ENCODE data around the gene VAMP8.
"Not testable (repeated sequence)": the region's sequence is repeated elsewhere in the genome, so short reads cannot be mapped to it uniquely, and the experiment has no call there.

Gene VAMP8

DNA sequence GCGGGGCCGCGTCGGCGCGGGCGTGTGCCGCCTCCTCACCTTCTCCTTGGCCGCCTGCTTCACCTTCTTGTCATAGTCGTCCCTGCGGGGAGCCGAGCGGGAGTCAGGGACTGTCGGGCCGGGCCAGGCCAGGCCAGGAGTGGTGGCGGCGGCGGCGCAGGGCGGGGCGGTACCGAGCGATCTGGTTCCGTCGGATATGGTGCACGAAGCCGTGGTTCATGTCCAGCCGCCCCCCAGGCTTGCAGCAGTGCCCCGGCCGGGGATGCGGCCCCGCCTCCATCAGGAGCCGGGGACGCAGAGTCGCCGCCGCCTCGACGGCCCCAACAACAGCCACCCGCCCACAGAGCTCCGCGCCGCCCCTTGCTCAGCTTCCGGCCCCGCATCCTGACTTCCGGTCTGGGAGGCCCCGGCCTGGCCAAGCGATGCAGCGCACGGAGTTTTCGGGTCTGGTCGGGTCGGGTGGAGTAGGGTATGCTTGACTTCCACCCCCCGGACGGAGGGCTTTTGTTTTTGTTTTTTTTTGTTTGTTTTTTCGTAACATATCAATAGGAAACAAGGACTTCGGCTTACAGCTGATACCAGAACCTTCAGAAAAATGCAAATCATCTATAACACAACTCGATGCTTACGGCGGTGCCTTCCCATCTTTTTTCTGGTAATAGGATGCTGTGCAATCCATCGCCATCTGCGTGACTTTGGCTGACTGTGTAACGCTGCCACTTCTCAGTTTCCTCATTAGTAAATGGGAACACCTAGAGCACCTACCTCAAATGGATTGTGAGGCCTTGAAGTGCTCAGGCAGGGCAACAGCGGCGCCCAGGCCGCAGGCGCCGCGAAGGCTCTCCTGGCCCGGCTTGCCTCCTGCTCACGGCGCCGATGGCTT lies 34.6 kb downstream of the VAMP8 start, which contains the start of gene C2orf68:
TSS of gene C2orf68 (minus strand) at position 362 of the 883 bp plus-strand sequence. CDS start at position 280, 82 bp downstream.
- H3K27me3 ChIP-seq (ENCODE audit: control insufficient read depth in 5 of 5, insufficient read depth in 4 of 5, low read length in 5 of 5), result no peaks in the 10 kb centered on the region
- peak within 1 kb of the TSS; percentile 77 to 94 (median 88) for H3K9ac ChIP-seq (ENCODE audit: low read length in 5 of 5)
- H3K4me3 ChIP-seq (ENCODE audit: low read depth in 1 of 5, low read length in 5 of 5), result peak within 1 kb of the TSS; percentile 82 to 92 (median 88)
- peak within 1 kb of the TSS; percentile 67 for H3K27ac ChIP-seq (ENCODE audit: low read depth, low read length)
- no peaks in the 10 kb centered on the region for H3K9me3 ChIP-seq (ENCODE audit: control insufficient read depth in 5 of 5, low read length in 5 of 5)
- peaks cover 0 to 43% (median 32%) of the 10 kb centered on the region in 5 donors for H3K4me1 ChIP-seq (ENCODE audit: control insufficient read depth in 5 of 5, insufficient read depth in 5 of 5, low read length in 5 of 5)
- H3K36me3 ChIP-seq (ENCODE audit: control insufficient read depth in 5 of 5, insufficient read depth in 5 of 5, low read length in 5 of 5), result peaks cover 0 to 23% (median 20%) of the 10 kb centered on the region in 5 donors

DNA sequence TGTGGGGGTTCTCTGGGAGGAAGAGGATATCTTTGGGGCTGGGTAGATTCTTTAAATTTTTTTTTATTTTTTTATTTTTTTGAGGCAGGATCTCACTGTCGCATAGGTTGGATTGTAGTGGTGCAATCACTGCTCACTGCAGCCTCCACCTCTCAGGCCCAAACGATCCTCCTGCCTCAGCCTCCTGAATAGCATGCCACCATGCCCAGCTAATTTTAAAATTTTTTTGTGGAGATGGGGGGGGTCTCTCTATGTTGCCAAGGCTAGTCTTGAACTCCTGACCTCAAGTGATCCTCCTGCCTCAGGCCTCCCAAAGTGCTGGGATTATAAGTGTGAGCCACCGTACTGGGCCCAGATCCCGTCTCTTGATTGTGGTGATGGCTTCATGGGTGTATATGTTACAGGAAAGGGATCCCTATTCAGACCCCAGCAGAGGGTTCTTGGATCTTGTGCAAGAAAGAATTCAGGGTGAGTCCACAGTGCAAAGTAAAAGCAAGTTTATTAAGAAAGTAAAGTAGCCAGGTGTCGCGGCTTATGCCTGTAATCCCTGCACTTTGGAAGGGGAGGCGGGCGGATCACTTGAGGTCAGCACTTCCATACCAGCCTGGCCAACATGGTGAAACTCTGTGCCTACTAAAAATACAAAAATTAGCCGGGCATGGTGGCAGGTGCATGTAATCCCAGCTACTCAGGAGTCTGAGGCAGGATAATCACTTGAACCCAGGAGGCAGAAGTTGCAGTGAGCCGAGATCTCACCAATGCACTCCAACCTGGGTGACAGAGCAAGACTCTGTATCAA lies 36.5 kb downstream of the VAMP8 start:
- Histone ChIP-seq H3K4me3 (ENCODE audit: low read depth in 1 of 5, low read length in 5 of 5) (no peak overlapping the region), H3K4me1 (ENCODE audit: control insufficient read depth in 5 of 5, insufficient read depth in 5 of 5, low read length in 5 of 5) (peaks cover 6 to 44% (median 41%) of the 10 kb centered on the region in 5 donors), H3K27me3 (ENCODE audit: control insufficient read depth in 5 of 5, insufficient read depth in 4 of 5, low read length in 5 of 5) (no peaks in the 10 kb centered on the region), H3K36me3 (ENCODE audit: control insufficient read depth in 5 of 5, insufficient read depth in 5 of 5, low read length in 5 of 5) (peaks cover 0 to 8% (median 6%) of the 10 kb centered on the region in 5 donors), H3K27ac (ENCODE audit: low read depth, low read length) (no peak overlapping the region), H3K9me3 (ENCODE audit: control insufficient read depth in 5 of 5, low read length in 5 of 5) (no peaks in the 10 kb centered on the region), H3K9ac (ENCODE audit: low read length in 5 of 5) (no peak overlapping the region)

DNA sequence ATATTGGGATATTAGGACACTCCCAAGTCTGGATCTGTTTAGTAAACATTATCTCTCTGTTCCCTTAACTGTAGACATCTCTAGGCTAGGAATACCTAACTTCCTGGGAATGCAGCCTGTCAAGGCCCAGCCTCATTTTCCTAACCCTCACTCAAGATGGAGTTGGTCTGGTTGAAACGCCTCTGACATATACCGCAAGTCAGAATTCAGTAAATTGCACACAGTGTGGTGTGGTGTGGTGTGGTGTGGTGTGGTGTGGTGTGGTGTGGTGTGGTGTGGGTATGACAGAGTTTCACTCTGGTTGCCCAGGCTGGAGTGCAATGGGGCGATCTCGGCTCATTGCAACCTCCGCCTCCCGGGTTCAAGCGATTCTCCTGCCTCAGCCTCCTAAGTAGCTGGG lies 37.4 kb downstream of the VAMP8 start:
- H3K4me3 ChIP-seq (ENCODE audit: low read depth in 1 of 5, low read length in 5 of 5); H3K9me3 ChIP-seq (ENCODE audit: control insufficient read depth in 5 of 5, low read length in 5 of 5); H3K27ac ChIP-seq (ENCODE audit: low read depth, low read length); H3K9ac ChIP-seq (ENCODE audit: low read length in 5 of 5); H3K36me3 ChIP-seq (ENCODE audit: control insufficient read depth in 5 of 5, insufficient read depth in 5 of 5, low read length in 5 of 5); H3K27me3 ChIP-seq (ENCODE audit: control insufficient read depth in 5 of 5, insufficient read depth in 4 of 5, low read length in 5 of 5): not testable (repeated sequence)
- peaks cover 6 to 44% (median 35%) of the 10 kb centered on the region in 5 donors for H3K4me1 ChIP-seq (ENCODE audit: control insufficient read depth in 5 of 5, insufficient read depth in 5 of 5, low read length in 5 of 5)

DNA sequence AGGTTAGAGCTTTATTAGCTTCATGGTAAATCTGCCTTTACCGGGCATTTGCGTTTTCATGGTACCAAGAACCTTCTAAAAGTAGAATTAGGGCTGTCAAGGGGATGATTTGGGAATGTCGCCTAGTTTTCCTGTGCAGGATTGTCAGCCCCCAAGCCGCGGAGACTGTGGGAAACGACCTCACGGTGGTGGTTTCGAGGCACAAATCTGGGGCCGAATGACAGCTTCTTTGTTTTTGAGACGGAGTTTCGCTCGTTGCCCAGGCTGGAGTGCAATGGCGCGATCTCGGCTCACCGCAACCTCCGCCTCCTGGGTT lies 38.0 kb downstream of the VAMP8 start:
- H3K9me3 ChIP-seq (ENCODE audit: control insufficient read depth in 5 of 5, low read length in 5 of 5), result no peaks in the 10 kb centered on the region
- H3K36me3 ChIP-seq (ENCODE audit: control insufficient read depth in 5 of 5, insufficient read depth in 5 of 5, low read length in 5 of 5), result peaks cover 3 to 14% (median 9%) of the 10 kb centered on the region in 5 donors
- H3K27me3 ChIP-seq (ENCODE audit: control insufficient read depth in 5 of 5, insufficient read depth in 4 of 5, low read length in 5 of 5), result no peaks in the 10 kb centered on the region
- peak overlapping the region in 2 of 5 donors; percentile 40 to 90 for H3K4me3 ChIP-seq (ENCODE audit: low read depth in 1 of 5, low read length in 5 of 5)
- H3K4me1 ChIP-seq (ENCODE audit: control insufficient read depth in 5 of 5, insufficient read depth in 5 of 5, low read length in 5 of 5), result peaks cover 6 to 41% (median 31%) of the 10 kb centered on the region in 5 donors
- no peak overlapping the region for H3K9ac ChIP-seq (ENCODE audit: low read length in 5 of 5)
- H3K27ac ChIP-seq (ENCODE audit: low read depth, low read length), result peak overlapping the region; percentile 80

DNA sequence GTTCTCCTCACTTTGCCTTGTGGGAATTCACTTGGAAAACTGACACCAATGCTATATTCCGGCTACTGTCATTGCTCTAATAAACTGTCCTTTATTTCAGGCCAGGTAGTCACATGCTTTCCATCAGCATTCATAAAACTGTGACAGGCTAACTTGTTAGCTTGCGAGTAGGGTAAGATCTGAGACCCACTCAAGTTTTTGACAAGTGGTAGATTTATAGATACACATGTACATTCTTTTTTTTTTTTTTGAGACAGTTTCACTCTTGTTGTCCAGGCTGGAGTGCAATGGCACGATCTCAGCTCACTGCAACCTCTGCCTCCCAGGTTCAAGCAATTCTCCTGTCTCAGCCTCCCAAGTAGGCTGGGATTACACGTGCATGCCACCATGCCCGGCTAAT lies 40.3 kb downstream of the VAMP8 start:
- H3K36me3 ChIP-seq (ENCODE audit: control insufficient read depth in 5 of 5, insufficient read depth in 5 of 5, low read length in 5 of 5), result peaks cover 18 to 34% (median 23%) of the 10 kb centered on the region in 5 donors
- not testable (repeated sequence) for H3K27me3 ChIP-seq (ENCODE audit: control insufficient read depth in 5 of 5, insufficient read depth in 4 of 5, low read length in 5 of 5); H3K9me3 ChIP-seq (ENCODE audit: control insufficient read depth in 5 of 5, low read length in 5 of 5); H3K27ac ChIP-seq (ENCODE audit: low read depth, low read length)
- H3K9ac ChIP-seq (ENCODE audit: low read length in 5 of 5), result peak overlapping the region in 3 of 5 donors; percentile 19 to 84 (median 41)
- peaks cover 6 to 23% (median 17%) of the 10 kb centered on the region in 5 donors for H3K4me1 ChIP-seq (ENCODE audit: control insufficient read depth in 5 of 5, insufficient read depth in 5 of 5, low read length in 5 of 5)
- peak overlapping the region in 2 of 5 donors; percentile 81 to 90 for H3K4me3 ChIP-seq (ENCODE audit: low read depth in 1 of 5, low read length in 5 of 5)

DNA sequence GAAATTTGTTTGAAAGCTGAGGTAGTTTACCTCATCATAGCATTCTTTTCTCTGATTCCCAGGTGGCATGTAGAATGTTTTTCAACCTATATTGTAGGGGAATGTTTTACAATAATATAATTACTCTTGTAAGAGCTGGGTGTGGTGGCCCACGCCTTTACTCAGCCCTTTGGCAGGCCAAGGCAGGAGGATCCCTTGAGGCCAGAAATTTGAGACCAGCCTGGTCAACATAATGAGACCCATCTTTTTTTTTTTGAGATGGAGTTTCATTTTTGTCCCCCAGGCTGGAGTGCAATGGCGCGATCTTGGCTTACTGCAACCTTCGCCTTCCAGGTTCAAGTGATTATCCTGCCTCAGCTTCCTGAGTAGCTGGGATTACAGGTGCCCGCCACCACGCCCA lies 42.2 kb downstream of the VAMP8 start:
- Histone ChIP-seq H3K9ac (ENCODE audit: low read length in 5 of 5) (no peak overlapping the region), H3K27me3 (ENCODE audit: control insufficient read depth in 5 of 5, insufficient read depth in 4 of 5, low read length in 5 of 5) (no peaks in the 10 kb centered on the region), H3K27ac (ENCODE audit: low read depth, low read length) (no peak overlapping the region), H3K4me3 (ENCODE audit: low read depth in 1 of 5, low read length in 5 of 5) (no peak overlapping the region), H3K36me3 (ENCODE audit: control insufficient read depth in 5 of 5, insufficient read depth in 5 of 5, low read length in 5 of 5) (peaks cover 21 to 50% (median 40%) of the 10 kb centered on the region in 5 donors), H3K4me1 (ENCODE audit: control insufficient read depth in 5 of 5, insufficient read depth in 5 of 5, low read length in 5 of 5) (peaks cover 6 to 23% (median 17%) of the 10 kb centered on the region in 5 donors), H3K9me3 (ENCODE audit: control insufficient read depth in 5 of 5, low read length in 5 of 5) (no peaks in the 10 kb centered on the region)

DNA sequence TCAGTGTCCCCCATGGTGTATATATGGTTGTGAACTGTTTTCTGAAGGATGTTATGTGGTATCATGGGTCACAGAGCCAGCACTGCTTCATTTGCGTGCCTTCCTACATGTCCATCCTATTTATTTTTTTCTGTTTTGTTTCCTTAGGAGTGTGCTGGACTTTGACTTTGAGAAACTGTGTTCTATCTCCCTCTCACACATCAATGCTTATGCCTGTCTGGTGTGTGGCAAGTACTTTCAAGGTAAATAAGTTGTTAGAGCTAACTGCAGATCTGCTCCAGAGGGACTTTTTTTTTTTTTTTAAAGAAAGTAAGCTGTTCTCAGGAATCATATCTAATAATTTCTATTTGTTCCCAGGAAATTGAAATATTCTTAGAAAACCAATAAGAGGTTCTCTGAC lies 44.0 kb downstream of the VAMP8 start:
- Histone ChIP-seq H3K36me3 (ENCODE audit: control insufficient read depth in 5 of 5, insufficient read depth in 5 of 5, low read length in 5 of 5) (peaks cover 27 to 67% (median 56%) of the 10 kb centered on the region in 5 donors), H3K4me3 (ENCODE audit: low read depth in 1 of 5, low read length in 5 of 5) (no peak overlapping the region), H3K9ac (ENCODE audit: low read length in 5 of 5) (no peak overlapping the region), H3K4me1 (ENCODE audit: control insufficient read depth in 5 of 5, insufficient read depth in 5 of 5, low read length in 5 of 5) (peaks cover 6 to 17% (median 14%) of the 10 kb centered on the region in 5 donors), H3K9me3 (ENCODE audit: control insufficient read depth in 5 of 5, low read length in 5 of 5) (no peaks in the 10 kb centered on the region), H3K27me3 (ENCODE audit: control insufficient read depth in 5 of 5, insufficient read depth in 4 of 5, low read length in 5 of 5) (no peaks in the 10 kb centered on the region), H3K27ac (ENCODE audit: low read depth, low read length) (no peak overlapping the region)

DNA sequence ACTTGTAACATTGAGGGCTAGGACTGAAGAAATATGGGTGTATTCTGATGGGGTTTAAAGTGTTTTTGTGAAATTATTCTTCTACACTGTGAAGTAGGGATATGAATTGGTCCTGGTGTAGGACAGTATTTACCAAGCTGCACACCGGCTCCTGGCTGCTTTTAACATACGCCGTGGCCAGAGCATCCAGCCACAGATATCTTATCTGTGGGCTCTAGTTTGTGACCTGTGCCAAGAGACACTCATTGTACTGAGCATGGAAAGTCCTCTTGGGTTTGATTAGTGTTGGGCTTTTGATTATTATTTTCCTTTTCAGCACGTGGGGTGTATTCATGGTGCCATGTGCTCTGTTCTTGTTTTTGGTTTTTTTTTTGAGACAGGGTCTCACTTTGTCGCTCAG lies 46.6 kb downstream of the VAMP8 start:
- Histone ChIP-seq H3K27ac (ENCODE audit: low read depth, low read length) (no peak overlapping the region), H3K9ac (ENCODE audit: low read length in 5 of 5) (no peak overlapping the region), H3K4me1 (ENCODE audit: control insufficient read depth in 5 of 5, insufficient read depth in 5 of 5, low read length in 5 of 5) (peaks cover 0 to 7% (median 0%) of the 10 kb centered on the region in 5 donors), H3K27me3 (ENCODE audit: control insufficient read depth in 5 of 5, insufficient read depth in 4 of 5, low read length in 5 of 5) (no peaks in the 10 kb centered on the region), H3K9me3 (ENCODE audit: control insufficient read depth in 5 of 5, low read length in 5 of 5) (no peaks in the 10 kb centered on the region), H3K4me3 (ENCODE audit: low read depth in 1 of 5, low read length in 5 of 5) (no peak overlapping the region), H3K36me3 (ENCODE audit: control insufficient read depth in 5 of 5, insufficient read depth in 5 of 5, low read length in 5 of 5) (peaks cover 33 to 91% (median 72%) of the 10 kb centered on the region in 5 donors)

DNA sequence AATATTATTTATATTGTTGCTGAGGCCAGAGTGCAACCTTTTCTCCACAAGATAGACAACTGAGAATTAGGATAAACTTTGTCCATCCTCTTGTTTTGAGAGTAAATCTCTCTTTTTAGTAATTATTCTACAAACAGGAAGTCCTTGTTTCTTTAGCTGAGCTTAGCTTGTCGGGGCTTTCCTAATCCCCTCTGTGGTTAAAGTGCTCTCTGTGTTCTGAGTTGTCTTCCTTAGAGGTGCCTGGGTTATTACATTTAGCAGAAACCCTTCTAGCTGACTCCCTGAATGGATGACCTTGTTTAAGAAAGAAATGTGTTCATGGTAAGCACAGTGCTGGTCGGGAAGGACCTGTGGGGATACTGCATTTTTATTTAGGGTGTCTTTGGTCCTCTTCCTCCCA lies 51.3 kb downstream of the VAMP8 start:
- no peaks in the 10 kb centered on the region for H3K9me3 ChIP-seq (ENCODE audit: control insufficient read depth in 5 of 5, low read length in 5 of 5)
- peaks cover 0 to 7% (median 0%) of the 10 kb centered on the region in 5 donors for H3K4me1 ChIP-seq (ENCODE audit: control insufficient read depth in 5 of 5, insufficient read depth in 5 of 5, low read length in 5 of 5)
- no peak overlapping the region for H3K9ac ChIP-seq (ENCODE audit: low read length in 5 of 5)
- no peaks in the 10 kb centered on the region for H3K27me3 ChIP-seq (ENCODE audit: control insufficient read depth in 5 of 5, insufficient read depth in 4 of 5, low read length in 5 of 5)
- no peak overlapping the region for H3K4me3 ChIP-seq (ENCODE audit: low read depth in 1 of 5, low read length in 5 of 5)
- H3K36me3 ChIP-seq (ENCODE audit: control insufficient read depth in 5 of 5, insufficient read depth in 5 of 5, low read length in 5 of 5), result peaks cover 23 to 97% (median 76%) of the 10 kb centered on the region in 5 donors
- no peak overlapping the region for H3K27ac ChIP-seq (ENCODE audit: low read depth, low read length)

DNA sequence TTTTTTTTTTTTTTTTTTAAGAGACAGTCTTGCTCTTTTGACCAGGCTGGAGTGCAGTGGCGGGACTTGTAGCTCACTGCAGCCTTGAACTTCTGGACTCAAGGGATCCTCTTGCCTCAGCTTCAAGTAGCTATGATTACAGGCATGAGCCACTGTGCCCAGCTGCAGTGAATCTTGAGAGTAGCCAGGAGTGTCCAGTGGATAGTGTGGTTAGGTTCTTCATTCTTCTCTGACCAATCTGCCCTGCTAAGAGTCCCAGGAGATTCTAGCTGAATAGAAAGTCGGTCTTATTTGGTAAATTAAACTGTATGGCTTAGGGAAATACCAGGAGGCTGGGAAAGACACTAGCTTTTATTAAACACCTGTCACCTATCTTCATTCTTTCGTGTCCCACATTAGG lies 53.9 kb downstream of the VAMP8 start:
- H3K9ac ChIP-seq (ENCODE audit: low read length in 5 of 5), result no peak overlapping the region
- no peaks in the 10 kb centered on the region for H3K9me3 ChIP-seq (ENCODE audit: control insufficient read depth in 5 of 5, low read length in 5 of 5)
- H3K4me1 ChIP-seq (ENCODE audit: control insufficient read depth in 5 of 5, insufficient read depth in 5 of 5, low read length in 5 of 5), result peaks cover 0 to 7% (median 0%) of the 10 kb centered on the region in 5 donors
- no peak overlapping the region for H3K4me3 ChIP-seq (ENCODE audit: low read depth in 1 of 5, low read length in 5 of 5)
- H3K27ac ChIP-seq (ENCODE audit: low read depth, low read length), result no peak overlapping the region
- H3K36me3 ChIP-seq (ENCODE audit: control insufficient read depth in 5 of 5, insufficient read depth in 5 of 5, low read length in 5 of 5), result peaks cover 17 to 94% (median 74%) of the 10 kb centered on the region in 5 donors
- no peaks in the 10 kb centered on the region for H3K27me3 ChIP-seq (ENCODE audit: control insufficient read depth in 5 of 5, insufficient read depth in 4 of 5, low read length in 5 of 5)
